Measurements from ENCODE around the gene ARHGAP26. TPM values are rescaled to one million over a fixed set of nuclear protein-coding genes. Genes with fewer than 3 reads are reported as not detected.

The ARHGAP26 gene
- total RNA-seq, 1 donor from 2014 or later, result 12.7 TPM

DNA sequence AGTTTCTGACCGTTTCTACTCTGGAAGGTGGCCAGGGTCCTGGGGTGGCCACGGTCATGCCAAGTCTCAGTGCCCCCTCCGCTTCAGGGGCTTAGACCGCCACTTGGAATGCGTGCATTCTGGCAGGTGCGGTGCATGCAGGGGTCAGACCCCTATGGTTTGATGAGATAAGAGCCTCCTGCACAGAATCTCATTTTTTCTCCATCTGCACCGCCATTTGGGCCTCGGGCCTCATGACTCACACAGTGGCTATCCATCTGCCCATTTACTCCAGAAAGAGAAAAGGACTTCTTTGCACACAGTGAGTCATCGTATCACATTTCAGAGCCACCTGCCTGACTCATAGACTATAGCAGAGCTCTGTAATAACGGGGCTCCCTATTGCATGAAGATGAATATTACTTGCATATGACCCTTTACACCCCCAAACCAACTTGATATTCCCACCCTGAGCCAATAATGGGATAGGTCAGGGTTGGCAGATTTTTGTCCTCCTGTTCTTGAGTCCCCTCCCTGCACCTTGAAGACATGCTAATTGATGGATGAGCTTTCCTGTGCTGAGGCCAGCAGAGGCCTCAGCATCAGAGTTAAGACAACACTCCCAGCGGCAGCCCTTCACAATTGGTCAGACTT is 475.9 kb downstream of the ARHGAP26 start:
- intact Hi-C loops (cut with micrococcal nuclease), result no loop called here
- no peaks in the 10 kb centered on the region for H3K27me3 Mint-ChIP-seq
- H3K27ac Mint-ChIP-seq, result no peak overlapping the region
- peaks cover 24% of the 10 kb centered on the region for H3K9me3 Mint-ChIP-seq
- no peak overlapping the region for H3K4me3 Mint-ChIP-seq
- no peaks in the 10 kb centered on the region for H3K4me1 Mint-ChIP-seq
- peaks cover 6% of the 10 kb centered on the region for H3K36me3 Mint-ChIP-seq (ENCODE audit: low read depth)
- DNase-seq, result no peak

DNA sequence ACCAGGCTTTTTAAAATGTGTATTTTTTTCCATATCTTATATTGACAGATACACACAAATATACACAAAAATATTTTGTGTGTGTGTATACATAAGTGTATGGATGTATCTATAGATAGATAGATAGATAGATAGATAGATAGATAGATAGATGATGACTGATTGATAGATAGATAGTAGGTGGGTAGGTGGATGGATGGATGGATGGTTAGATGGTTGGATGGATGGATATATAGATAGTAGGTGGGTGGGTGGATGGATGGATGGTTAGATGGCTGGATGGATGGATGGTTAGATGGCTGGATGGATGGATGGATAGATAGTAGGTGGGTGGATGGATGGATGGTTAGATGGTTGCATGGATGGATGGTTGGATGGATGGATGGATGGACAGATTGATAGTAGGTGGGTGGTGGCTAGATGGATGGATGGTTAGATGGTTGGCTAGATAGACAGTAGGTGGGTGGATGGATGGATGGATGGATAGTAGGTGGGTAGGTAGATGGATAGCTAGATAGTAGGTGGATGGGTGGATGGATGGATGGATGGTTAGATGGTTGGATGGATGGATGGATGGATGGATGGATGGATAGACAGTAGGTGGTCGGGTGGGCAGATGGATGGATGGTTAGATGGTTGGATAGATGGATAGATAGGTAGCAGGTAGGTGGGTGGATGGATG is 477.1 kb downstream of the ARHGAP26 start:
- Mint-ChIP-seq H3K27me3 (no peaks in the 10 kb centered on the region), H3K4me1 (no peaks in the 10 kb centered on the region), H3K4me3 (no peak overlapping the region), H3K27ac (no peak overlapping the region), H3K9me3 (peaks cover 28% of the 10 kb centered on the region), H3K36me3 (ENCODE audit: low read depth) (peaks cover 6% of the 10 kb centered on the region)
- intact Hi-C loops (cut with micrococcal nuclease), result no loop called here
- DNase-seq, result no peak

DNA sequence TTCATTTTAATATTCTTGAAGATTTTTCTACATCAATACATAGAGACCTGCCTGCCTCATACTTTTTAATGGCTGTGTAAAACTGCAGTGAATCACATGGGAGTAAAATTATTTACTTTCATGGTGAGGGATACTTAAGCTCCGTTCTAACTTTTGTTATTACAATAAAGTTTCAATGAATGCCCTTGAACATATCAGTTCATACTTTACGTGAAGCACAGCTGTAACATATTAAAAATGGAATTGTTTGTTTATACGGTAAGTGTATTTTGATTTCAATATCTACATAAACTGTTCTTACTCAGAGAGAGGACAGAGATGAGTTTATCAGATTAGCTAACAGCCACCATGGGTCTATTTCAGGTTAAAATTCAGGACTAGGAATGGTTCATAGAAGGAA is 478.2 kb downstream of the ARHGAP26 start:
- DNase-seq, result no peak
- peaks cover 6% of the 10 kb centered on the region for H3K36me3 Mint-ChIP-seq (ENCODE audit: low read depth)

DNA sequence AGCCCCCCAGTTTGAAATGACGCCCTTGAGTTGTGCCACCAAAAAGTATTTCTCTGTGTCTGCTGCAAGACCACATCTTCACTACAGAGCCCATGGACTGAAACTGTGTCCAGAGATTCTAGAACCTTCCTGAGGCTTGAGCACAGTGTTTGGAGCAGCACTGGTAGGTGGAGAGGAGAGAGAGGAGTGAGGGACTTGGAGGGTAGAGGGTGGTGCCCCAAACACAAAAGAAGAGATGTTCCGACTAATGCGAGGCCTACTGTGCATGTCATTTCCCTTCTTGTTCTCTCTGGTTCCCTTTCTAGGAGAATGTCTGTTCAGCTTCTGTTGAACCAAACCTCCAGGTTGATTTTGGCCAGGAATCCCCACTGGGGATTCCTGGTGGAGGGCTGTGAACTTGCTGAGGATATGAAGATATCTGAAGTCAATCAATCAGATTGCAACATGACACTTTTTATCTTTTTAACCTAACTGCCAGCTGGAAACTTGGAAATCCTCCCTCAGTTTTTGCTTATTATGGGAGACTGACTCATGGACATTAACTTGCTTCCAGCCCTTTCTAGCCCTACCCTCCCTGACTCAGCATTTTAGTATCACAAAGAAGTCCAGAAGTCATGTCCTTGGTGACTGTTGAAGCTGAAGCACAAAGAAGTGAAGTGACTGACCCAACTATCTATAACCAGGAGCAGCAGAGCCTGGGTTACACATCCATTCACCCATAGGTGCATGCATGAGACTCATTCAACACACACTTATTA is 478.8 kb downstream of the ARHGAP26 start:
- H3K4me1 Mint-ChIP-seq, result no peaks in the 10 kb centered on the region
- H3K9me3 Mint-ChIP-seq, result peaks cover 27% of the 10 kb centered on the region
- no peak for DNase-seq
- H3K27me3 Mint-ChIP-seq, result no peaks in the 10 kb centered on the region
- no peak overlapping the region for H3K4me3 Mint-ChIP-seq
- H3K36me3 Mint-ChIP-seq (ENCODE audit: low read depth), result peaks cover 6% of the 10 kb centered on the region
- intact Hi-C loops (cut with micrococcal nuclease), result no loop called here
- H3K27ac Mint-ChIP-seq, result no peak overlapping the region

More for the DNA sequence above, 478.2 kb downstream of the ARHGAP26 start:
- no peak overlapping the region for H3K27ac Mint-ChIP-seq
- peaks cover 28% of the 10 kb centered on the region for H3K9me3 Mint-ChIP-seq
- no peak overlapping the region for H3K4me3 Mint-ChIP-seq
- no peaks in the 10 kb centered on the region for H3K4me1 Mint-ChIP-seq
- H3K27me3 Mint-ChIP-seq, result no peaks in the 10 kb centered on the region
- intact Hi-C loops (cut with micrococcal nuclease), result no loop called here

DNA sequence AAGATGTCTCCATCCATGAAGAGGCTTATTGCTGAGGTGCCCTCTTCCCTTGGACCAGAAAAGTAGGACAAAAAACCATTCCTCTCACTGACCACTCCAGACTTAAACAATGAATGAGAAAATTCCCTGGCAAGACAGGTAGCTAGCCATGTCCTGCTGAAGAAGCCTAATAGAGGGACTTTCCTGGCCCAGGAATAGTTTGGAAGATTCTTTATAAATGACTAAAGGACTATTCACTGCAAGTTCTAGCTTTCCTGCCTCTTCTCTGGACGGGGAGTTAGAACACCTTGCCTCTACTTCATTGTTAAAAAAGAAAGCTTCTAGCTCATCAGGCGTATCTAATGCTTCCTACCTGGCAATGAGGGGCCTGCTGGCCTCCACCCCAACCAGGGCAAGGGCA is 479.7 kb downstream of the ARHGAP26 start:
- no peak overlapping the region for H3K4me3 Mint-ChIP-seq
- no peak overlapping the region for H3K27ac Mint-ChIP-seq

DNA sequence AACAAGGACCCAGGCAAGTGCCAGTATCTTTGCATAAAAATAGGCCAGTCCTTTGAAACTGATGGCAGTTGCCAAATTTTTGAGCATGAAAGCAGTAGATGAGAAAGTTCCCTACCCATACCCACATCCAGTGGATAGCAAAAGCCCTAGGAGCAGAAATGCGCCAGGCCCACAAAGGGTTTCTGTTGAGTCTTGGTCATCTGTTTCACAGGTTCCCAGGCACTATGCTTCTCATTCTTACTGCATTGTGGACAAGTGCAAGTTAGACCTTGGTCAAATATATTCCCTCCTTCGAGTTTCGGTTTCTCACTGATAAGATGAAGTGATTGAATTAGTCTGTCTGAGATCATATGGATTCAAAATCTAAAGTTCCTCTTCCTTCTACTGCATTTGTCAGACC is 481.0 kb downstream of the ARHGAP26 start:
- H3K4me1 Mint-ChIP-seq, result no peaks in the 10 kb centered on the region
- H3K9me3 Mint-ChIP-seq, result peaks cover 18% of the 10 kb centered on the region
- DNase-seq, result no peak
- intact Hi-C loops (cut with micrococcal nuclease), result no loop called here
- H3K27ac Mint-ChIP-seq, result no peak overlapping the region
- peaks cover 4% of the 10 kb centered on the region for H3K36me3 Mint-ChIP-seq (ENCODE audit: low read depth)
- no peaks in the 10 kb centered on the region for H3K27me3 Mint-ChIP-seq
- no peak overlapping the region for H3K4me3 Mint-ChIP-seq

More for the DNA sequence above, 479.7 kb downstream of the ARHGAP26 start:
- Mint-ChIP-seq H3K9me3 (peaks cover 19% of the 10 kb centered on the region), H3K27me3 (no peaks in the 10 kb centered on the region), H3K36me3 (ENCODE audit: low read depth) (peaks cover 4% of the 10 kb centered on the region), H3K4me1 (no peaks in the 10 kb centered on the region)
- no peak for DNase-seq
- intact Hi-C loops (cut with micrococcal nuclease), result no loop called here

DNA sequence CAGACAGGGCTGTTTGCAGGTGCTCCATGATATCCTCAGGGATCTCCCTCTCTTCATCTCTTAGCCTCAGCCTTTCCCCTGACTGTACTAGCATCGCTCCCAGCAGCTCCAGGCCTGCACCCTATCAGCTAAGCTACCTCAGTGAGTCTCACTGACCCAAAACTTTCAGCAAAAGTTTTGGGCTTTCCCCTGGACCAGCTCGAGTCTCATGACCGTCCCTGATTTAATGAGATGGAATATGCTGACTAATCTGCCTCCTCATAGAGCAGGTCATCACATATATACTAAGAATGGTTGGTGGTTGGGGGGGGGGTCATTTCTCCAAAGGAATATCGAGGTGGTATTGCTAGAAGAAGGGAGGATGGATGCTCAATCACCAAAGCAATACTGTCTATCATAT is 481.8 kb downstream of the ARHGAP26 start:
- peaks cover 18% of the 10 kb centered on the region for H3K9me3 Mint-ChIP-seq
- H3K27me3 Mint-ChIP-seq, result no peaks in the 10 kb centered on the region
- peaks cover 4% of the 10 kb centered on the region for H3K36me3 Mint-ChIP-seq (ENCODE audit: low read depth)
- H3K27ac Mint-ChIP-seq, result no peak overlapping the region
- DNase-seq, result no peak
- intact Hi-C loops (cut with micrococcal nuclease), result no loop called here
- H3K4me3 Mint-ChIP-seq, result no peak overlapping the region
- no peaks in the 10 kb centered on the region for H3K4me1 Mint-ChIP-seq

DNA sequence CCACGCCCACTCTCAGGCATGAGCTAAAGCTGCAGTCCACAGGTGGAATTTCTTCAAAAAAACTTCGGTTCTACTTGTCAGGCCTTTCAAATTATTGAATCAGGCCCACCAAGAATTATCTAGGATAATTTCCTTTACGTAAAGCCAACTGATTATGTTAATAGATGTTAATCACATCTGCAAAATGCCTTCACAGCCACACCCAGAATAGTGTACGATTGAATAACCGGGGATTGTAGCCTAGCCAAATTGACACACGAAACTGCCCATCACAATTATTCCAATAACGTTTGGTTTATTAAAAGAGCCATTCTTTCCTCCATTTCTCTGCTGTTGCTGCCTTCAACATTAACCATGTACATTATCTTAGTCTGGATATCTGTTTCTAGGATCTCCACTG is 484.6 kb downstream of the ARHGAP26 start:
- intact Hi-C loops (cut with micrococcal nuclease), result no loop called here
- Mint-ChIP-seq H3K4me3 (no peak overlapping the region), H3K9me3 (peaks cover 4% of the 10 kb centered on the region), H3K4me1 (no peaks in the 10 kb centered on the region), H3K27me3 (no peaks in the 10 kb centered on the region), H3K36me3 (ENCODE audit: low read depth) (no peaks in the 10 kb centered on the region), H3K27ac (no peak overlapping the region)
- no peak for DNase-seq

DNA sequence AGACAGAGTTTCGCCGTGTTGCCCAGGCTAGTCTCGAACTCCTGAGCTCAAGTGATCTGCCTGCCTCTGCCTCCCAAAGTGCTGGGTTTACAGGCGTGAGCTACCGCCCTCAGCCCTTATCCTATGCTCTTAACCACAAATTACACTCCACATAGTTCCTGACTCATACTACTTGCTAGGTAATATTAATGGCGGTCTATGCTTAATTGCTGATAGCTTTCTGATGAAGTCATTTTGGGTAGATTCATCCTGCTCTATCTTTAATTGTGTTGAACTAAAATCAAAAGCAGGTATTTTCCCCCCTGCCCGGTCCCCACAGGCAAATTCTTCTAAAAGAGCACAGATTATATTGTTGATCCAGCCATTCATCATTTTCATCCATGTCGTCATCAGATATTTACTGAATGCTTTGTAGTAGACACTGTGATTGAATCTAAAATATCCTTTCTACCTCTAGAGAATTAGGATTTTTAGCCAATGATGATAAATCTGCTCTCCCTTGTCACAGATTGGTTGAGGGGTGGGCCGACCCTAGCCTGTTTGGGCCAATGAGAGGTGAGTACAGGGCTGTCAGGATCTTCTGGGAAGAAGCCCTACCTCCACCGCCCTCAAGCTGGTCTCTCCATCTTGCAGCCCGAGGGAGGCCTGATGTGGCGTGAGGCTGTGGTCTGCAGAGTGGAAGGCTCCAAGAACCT is 488.5 kb downstream of the ARHGAP26 start:
- Mint-ChIP-seq H3K4me3 (no peak overlapping the region), H3K36me3 (ENCODE audit: low read depth) (no peaks in the 10 kb centered on the region), H3K27me3 (no peaks in the 10 kb centered on the region), H3K27ac (peak overlapping the region; percentile 52), H3K4me1 (peaks cover 12% of the 10 kb centered on the region), H3K9me3 (no peaks in the 10 kb centered on the region)
- no peak for DNase-seq
- intact Hi-C loops (cut with micrococcal nuclease), result no loop called here

DNA sequence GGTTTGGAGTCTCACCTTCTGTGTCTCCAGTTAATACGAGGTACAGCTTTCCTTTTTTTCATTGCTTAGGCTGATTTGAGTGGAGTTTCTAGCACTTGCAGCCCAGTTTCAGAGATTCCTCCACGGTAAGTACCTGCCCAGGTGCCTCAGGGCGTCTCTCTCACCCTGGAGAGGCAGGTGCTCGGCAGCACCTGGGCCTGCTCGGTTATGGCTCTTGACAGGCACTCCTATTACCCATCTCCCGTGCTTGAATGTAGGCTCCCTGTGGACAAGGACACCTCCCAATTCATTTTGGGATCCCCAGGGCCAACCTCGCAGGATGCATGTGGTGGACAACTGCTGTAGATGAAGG is 489.1 kb downstream of the ARHGAP26 start:
- Mint-ChIP-seq H3K27ac (no peak overlapping the region), H3K36me3 (ENCODE audit: low read depth) (no peaks in the 10 kb centered on the region)
- intact Hi-C loops (cut with micrococcal nuclease), result no loop called here

DNA sequence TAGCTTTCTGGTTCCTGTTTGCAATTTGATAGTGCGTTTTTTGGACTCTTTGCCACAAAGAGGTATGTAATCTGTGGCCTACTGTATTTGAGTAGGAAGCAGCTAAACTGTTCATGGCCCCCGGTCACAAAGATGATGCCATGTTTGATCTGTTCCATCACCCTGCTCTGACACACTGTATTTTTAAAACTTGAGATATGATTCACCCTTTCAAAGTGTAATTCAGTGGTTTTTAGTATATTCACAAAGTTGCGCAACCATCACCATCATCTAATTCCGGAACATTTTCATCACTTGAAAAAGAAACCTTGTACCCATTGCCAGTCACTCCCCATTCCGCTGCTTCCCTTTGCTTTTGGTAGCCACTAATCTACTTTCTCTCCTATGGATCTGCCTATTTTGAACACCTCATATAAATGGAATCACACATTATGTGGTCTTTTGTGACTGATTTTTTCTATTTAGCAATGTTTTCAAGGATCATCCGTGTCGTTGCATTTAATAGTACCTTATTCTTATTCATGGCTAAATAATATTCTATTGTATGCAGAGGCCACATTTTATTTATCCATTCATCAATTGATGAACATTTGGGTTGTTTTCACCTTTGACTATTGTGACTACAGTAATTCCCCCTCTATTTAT is 491.7 kb downstream of the ARHGAP26 start:
- Mint-ChIP-seq H3K4me1 (peaks cover 12% of the 10 kb centered on the region), H3K9me3 (peaks cover 16% of the 10 kb centered on the region), H3K4me3 (no peak overlapping the region), H3K27ac (peak overlapping the region; percentile 18), H3K27me3 (no peaks in the 10 kb centered on the region), H3K36me3 (ENCODE audit: low read depth) (peaks cover 11% of the 10 kb centered on the region)
- intact Hi-C loops (cut with micrococcal nuclease), result loop anchor here (2.0 to 5.0 kb wide), 3 partner anchors 45 to 260 kb away; no protein-coding TSS in a partner anchor
- no peak for DNase-seq

More for the DNA sequence above, 489.1 kb downstream of the ARHGAP26 start:
- no peak overlapping the region for H3K4me3 Mint-ChIP-seq
- no peak for DNase-seq
- H3K27me3 Mint-ChIP-seq, result no peaks in the 10 kb centered on the region
- H3K4me1 Mint-ChIP-seq, result peaks cover 12% of the 10 kb centered on the region
- H3K9me3 Mint-ChIP-seq, result no peaks in the 10 kb centered on the region

DNA sequence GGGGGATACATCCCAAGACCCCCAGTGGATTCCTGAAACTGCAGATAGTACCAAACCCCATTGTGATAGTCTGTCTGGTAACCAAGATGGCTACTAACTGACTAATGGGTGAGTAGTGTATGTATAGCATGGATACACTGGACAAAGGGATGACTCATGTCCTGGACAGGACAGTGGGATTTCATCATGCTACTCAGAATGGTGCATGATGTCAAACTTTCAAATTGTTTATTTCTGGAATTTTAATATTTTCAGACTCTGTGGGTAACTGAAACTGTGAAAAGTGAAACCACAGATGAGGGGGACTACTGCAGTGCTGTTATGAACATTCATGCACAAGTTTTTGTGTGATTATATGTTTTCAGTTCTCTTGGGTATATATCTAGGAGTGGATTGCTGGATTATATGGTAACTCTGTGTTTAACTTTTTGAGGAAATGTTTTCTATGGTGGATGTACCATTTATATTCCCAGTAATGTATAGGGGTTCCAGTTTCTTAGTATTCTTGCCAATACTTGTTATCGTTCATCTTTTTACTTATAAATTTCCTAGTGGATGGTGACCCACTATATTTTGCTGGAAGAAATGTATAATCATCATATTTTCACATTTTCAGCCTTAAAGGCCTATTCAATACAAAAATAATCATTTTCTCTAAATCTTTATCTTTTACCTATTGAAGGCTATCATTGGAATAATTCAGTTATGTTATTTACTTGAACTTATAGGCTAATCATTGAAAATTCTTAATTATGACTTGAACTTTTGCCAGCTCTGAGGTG is 492.4 kb downstream of the ARHGAP26 start:
- intact Hi-C loops (cut with micrococcal nuclease), result loop anchor here (2.0 to 5.0 kb wide), 3 partner anchors 45 to 260 kb away; no protein-coding TSS in a partner anchor
- Mint-ChIP-seq H3K4me3 (no peak overlapping the region), H3K9me3 (peaks cover 17% of the 10 kb centered on the region), H3K36me3 (ENCODE audit: low read depth) (peaks cover 14% of the 10 kb centered on the region), H3K27me3 (no peaks in the 10 kb centered on the region), H3K27ac (no peak overlapping the region), H3K4me1 (peaks cover 12% of the 10 kb centered on the region)
- DNase-seq, result no peak

All from activated CD4-positive, alpha-beta T cell treated with anti-CD3 and anti-CD28 coated beads, Interleukin-2, amount 10 ng/mL, durations not matched to agents 24 days and 14 days (primary cell).